Activated T-cell treated with anti-CD3 and anti-CD28 coated beads for 4 hours (primary cell): Measurements from ENCODE around the gene CADPS.

ENCODE experiments used
- DNase-seq: peaks from one replicate; pipeline ENCODE4 v3.0.0-alpha.2; 2020

CADPS gene

DNA sequence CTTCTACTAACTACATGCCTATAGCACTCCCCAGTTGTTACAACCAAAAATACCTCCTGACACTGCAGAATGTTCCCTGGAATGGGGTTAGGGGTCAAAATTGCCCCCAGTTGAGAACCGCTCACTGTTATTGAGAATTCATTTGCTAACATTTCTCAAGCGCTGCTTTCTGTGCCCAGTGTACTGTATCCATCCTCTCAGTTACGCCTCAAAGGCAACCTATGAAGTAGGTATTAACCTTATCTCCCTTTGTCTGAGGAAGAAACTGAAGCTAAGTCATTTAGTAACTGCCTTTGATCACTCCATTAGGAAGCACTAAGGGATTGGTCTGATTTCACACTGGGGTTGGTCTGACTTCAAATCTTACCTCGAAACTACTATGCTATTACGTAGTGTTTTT, 70.1 kb downstream of the CADPS start:
- DNase-seq: no peak

DNA sequence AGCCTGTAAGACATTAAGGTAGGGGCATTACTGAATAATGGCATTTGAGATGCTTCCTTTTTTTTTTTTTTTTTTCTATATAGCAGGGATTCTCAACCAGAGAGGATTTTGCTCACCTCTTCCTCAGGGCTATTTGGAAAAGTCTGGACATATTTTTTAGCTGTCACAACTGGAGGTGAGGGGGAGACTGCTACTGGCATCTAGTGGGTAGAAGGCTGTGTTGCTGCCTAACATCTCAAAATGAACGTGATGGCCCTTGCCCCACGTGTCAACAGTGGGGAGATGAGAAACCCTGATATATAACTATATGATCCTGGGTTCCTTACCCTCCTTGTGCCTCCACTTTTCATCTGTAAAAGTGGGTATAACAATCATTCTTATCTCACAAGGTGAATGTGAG, 71.9 kb downstream of the CADPS start:
- DNase-seq: no peak

DNA sequence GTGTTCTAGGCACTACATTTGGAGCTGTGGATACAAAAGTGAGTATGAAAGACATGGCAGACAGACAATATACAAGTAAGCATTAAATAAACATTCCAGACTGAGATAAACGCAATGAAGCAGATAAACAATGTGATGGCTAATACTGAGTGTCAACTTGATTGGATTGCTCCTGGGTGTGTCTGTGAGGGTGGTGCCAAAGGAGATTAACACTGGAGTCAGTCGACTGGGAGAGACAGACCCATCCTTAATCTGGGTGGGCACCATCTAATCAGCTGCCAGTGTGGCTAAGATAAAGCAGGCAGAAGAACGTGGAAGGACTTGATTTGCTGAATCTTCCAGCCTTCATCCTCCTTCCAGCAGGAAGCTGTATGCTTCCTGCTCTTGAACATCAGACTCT, 77.2 kb downstream of the CADPS start:
- no peak for DNase-seq

DNA sequence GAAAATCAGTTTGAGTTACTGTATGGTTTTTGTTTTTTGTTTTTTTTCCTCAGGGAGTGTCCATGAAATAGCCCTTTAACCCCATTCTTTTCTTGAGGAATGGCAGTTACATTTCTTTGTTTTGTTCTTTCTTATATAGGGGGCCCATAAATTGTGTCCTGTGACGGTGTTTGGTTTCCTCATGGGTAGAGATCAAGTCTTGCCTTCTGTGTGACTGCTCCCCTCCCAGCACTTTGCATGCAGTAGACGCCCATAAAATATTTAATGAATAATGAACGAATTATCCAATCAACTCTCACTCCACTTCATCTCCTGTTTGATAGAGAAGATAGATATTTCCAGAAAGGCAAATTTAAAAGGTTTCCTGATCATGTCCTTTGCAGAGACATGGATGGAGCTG, 78.1 kb downstream of the CADPS start:
- DNase-seq: no peak

DNA sequence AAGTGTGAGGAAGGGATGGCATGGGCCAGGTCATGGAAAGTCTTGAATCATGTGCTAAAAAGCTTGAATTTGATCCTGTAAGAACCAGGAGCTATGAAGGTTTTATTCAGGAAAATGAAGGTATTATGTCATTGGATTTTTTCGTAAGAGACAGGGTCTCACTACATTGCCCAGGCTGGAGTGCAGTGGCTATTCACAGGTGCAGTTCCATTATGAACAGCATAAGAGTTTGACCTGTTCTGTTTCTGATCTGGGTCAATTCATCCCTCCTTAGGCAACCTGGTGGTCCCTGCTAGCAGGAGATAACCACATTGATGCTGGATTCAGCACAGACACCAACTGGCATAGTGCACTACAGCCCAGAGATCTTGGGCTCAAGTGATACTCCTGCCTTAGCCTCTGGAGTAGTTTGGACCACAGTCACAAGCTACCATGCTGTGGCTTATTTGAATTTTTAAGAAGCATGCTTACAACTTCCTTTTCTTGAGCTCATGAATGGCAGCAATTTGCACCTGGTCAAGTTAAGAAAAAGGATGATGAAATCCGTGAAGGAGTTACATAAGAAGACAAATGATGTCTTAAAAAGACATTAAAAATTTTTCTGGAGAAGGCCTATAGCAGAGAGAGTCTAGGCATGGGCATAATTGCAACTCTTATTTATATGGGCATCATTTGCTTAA, 79.1 kb downstream of the CADPS start:
- no peak for DNase-seq

DNA sequence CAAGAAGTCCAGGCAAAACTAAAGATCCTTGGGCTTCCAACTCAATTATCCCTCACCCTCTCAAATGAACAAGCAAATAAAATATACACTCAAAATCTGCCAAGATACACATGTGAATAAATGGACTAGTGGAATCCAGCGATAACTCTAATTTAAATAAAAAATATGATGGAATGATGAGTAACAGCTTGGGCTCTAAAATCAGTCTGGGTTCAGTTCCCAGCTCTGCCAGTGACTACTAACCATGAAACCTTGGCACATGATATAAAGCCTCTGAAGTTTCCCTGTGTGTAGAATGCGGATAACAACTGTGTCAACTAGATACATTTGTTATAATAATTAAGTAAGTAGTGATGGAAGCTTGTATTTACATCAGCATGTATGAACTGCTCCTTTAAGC, 81.3 kb downstream of the CADPS start:
- DNase-seq: no peak

DNA sequence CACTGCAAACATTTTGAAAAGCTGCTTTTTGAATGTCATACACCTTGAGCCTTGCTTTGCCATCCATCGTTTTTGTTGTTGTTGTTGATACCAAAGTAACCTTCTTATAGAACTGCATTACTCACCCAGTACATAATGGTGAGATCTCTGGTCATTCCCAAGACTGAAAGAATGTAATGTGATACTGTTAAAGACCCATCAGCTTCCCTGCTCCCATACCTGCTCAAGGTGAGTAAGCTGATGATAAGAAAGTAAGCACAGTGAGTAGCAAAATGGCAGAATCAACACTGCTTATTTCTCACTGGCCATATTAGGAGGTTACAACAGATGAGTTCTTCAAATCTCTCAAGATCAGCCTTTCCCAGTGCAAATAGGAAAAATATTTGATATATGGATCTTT, 89.8 kb downstream of the CADPS start:
- DNase-seq: no peak

DNA sequence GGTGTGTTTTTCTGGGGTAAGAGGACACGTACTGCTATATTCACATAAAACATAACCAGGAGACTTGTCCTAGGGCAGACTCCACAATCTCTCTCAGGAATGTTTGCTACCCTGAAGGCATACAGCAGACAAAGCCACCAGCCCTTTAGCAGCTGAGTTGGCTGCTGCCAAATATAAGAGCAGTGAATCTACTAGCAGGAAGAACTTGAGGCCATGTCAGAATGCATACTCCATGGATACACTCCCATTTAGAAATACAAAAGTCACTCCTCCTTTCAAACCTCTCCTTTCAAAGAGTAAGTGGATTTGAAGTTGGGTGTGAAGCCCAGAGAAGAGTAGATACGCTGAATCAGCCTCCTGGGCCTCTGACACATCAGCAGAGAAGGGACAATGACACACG, 94.1 kb downstream of the CADPS start:
- no peak for DNase-seq

DNA sequence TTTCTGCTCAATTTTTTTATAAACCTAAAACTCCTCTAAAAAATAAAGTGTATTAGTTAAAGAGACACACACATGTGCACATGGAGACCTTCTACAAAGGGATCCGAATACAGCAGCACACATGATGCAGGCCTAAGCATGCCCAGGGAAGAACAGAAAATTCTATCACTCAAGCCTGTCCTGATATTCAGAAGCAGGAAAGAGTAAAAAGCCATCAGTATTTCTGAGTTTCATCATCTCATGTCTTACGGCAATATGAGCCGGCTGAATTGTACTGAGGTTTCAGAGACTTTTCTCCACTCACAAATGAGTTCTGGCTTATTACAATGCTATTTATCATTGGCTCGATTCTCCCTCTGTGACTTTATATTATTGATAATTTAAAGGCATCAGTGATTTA, 97.5 kb downstream of the CADPS start:
- DNase-seq: no peak

DNA sequence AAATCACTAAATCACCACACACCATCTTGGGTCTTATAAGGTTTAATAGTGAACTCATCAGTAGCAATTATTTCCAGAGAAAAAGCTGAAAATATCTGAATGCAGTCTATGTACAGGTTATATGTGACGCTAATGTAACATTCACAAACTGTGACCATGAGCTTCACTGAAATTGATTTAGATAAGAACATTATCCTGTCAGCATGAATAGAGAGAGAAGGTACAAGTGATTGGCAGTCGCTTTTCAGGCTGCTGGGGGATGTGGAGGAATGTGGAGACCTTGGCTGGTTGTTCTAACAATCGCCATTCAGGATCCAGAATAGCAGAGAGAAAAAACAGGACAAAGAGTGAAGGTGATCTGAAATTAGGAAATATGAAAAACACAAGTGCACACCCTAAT, 98.1 kb downstream of the CADPS start:
- DNase-seq: no peak

DNA sequence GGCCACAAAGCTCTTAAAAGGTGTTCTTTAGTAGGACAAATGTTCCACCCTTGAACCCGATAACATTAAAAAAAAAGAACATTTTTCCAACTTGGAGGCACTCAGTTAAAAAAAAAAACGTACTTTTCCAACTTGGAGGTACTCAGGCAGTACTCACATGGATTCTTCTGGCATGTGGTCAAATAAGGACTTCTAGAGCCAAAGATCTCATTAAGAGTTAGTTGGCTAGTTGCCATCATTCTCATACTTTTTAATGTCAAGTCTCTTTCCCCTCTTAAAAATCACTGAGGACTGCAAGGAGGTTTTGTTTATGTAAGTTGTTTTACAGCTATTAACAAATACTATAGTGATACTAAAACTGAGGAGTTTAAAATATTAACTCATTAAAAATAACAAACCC, 101.0 kb downstream of the CADPS start:
- no peak for DNase-seq

DNA sequence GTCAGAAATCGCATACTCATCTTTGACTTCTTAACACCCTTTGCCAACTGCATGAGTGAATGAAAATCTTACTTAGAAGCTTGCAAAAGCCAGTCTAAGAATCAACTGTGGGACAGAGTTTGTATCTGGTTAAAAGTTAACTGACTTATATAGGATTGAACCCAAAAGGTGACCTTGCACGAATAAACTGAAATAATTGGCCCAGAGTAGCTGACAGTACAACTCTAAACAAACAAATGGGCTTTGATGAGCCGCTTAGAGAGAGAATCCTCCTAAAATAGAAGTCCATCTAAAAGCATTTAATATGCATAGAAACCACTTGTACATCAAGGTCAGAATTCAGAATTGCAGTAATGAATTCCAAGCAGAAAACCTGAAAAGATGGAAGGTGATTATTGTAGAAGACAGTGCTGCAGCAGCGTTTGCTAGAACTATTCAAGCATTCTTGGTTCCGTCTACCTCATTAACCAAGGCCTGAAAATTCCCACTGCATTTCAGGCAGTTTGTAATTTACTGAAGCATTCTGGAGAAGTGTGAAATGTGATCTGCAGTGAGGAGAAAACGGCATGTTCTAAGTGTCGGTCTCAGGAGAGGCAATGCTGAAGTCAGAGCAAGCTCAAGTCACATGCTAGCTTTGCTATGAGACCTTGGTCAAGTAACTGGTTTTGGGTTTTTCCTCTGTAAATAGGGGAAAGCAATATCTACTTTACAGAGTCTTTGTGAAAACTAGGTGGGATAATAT, 103.7 kb downstream of the CADPS start:
- no peak for DNase-seq

DNA sequence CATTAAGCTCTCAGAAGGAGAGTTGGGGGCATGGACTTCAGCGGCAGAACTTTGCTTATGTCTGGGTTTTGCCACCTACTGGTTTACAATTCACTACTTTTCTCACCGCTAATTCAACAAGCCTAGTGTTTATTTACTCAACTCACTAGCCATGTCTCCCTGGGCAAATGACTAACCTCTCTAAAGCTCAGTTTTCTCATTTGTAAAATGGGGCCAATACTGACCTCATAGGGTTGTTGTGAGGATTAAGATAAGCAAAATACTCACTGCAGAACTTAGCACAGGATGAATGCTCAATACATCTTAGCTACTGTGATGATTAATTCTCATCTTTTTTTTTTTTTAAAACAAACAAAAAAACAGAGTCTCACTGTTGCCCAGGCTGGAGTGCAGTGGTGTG, 106.3 kb downstream of the CADPS start:
- no peak for DNase-seq

DNA sequence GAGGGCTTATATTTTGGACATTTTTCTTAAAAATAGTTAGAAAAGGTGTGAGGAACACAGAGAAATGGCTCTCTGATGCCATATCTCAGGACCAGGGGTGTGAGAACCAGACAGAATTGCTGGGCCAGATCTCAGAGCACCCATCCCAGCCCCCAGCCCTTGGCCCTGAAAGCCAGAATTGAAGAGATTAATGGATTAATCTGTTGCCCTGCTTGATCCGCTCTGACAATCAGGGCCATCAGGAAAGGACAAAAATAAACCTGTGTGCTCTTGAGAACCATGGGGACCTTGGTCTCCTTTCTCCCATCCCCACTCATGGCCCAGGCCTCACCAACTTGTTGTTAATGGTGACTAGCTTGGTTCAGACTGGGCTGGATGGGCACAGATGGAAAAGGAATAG, 113.5 kb downstream of the CADPS start:
- no peak for DNase-seq

DNA sequence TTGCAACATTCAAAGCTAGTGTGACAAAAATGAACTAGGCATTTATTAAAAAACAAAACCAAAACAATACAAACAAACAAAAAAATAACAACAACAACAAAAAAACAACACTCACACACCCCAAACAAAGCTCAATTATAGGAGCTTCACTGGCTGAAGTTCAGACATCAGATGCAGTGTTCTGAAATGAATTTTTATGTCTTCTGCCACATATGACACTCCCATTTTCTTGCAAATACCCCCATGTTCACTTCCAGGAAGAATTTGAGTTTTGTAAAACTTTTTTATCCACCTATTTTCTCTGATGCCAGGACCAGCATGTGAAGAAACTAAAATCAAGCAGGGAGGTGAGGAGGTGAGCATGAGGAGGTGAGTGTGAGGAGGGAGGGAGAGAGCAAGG, 113.9 kb downstream of the CADPS start:
- DNase-seq: no peak

DNA sequence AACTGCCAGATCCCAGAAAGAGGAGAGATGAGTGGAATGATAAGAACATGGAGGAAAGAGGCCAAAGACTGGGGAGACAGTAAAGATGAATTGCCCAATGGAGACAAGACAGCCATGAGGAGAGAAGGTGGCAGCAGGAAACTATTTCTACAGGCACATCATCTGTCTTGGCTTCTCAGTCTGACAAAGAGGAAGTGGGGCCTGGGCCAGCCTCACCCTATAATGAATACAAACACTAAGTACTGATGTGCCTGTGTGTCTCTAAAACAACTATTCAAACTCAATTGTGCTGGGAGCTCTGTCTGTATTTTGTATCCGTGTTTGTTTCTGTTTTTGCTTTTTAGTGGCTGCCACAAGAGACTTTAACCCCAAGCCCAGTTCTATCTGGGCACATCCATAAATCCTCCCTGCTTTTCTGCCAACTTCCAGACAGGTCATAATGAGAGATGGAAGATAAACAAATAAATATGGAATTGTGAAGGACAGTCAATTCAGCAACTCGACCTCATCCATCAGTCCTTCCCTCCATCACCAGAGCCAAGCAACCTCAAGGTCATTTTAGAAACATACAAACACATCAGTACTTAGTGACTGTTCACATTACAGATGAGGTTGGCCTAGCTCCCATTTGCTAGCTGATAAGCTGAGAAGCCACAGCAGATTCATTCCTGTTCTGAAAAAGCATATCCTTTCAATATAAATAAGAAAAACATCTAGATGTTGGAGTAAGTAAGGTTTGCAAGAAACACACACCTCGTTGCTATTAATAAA, 116.7 kb downstream of the CADPS start:
- DNase-seq: no peak

DNA sequence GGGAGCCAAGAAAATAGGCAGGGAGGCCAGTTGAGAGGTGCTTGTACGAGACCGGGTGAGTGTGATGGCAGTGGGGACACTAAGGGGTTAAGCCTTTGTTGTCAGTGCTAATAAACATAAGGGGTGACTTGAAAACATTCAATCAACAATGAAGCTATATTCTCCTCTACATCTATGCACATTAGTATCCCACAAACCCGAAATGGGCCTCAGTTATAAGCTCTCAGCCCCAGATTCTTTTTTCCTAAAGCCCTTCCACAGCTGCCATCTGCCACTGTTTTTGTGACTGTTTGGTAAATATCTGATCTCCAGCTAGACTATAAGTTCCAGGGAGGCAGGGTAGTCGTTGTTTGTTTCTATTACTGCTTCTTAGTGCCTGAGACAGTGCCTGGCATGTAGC, 118.2 kb downstream of the CADPS start:
- DNase-seq: no peak

DNA sequence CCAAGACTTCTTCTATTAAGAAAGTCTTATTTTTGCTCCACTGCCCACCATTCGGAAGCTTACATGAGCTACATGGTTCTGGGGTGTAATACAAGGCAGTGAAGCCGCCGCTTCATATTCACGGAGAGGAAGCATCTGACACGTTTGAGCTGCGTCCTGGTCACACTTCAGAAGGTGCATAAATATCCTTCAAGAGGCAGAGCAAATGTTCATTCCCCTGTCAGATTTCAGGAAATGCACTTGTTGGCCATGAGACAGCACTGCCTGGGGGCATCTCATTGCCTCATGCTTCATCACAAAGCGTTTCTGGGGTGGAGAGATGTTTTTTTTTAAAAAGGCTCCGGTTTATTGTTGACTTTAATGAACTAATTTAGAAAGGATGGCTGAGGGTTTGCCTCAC, 119.9 kb downstream of the CADPS start:
- DNase-seq: no peak

DNA sequence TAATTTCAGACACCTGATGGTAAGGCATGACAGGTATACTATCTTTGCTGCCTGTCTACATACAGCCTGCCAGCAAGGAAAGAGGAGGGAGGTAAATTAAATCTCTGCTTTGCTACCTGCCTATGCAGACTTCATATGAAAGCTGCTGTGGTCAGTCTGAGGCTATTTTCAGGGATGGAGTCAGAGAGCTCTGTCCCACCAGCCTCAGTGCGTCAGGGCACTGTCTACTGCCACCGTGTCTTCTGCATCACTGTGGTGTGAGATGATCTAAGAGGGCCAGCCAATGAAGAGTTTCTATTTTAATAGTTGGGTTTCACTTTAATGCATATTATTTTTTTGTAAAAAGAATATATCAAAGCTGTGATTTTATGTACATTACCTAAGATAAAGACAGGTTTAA, 125.6 kb downstream of the CADPS start:
- no peak for DNase-seq

DNA sequence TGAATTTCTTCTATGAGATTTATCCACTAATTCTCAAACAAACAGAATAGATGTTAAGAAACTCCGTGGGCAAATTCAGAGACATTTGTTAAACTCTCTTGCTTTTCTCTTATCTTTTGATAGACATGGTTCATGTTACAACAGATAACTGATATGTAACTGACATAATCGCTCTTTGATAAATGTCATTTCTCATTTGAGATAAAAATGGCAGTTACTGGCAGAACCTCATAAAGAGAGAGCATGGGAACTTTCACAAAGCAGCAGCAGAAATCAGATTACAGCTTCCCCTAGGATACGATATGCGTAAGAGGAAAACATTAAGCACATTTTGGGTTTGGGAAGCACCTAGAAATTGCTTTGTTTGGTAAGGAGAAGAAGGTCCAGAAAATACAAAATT, 126.1 kb downstream of the CADPS start:
- DNase-seq: no peak

DNA sequence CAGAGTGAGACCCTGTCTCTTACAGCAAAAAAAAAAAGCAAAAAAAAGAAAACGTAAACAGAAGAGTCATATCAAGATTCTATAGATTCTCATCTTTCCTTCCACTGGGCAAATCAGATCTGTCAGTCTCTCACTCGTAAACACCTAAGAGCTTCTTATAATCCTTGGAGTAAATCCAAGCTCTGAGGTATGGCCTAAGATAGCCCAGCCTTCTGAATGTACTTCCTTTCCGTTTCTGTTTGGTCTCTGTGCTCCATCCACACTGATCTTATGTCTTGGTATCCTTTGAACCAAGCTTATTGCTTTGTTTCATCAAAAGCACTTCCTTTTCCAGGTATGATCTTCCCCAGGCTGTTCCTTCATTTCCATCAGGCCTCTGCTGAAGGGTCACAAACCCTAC, 137.8 kb downstream of the CADPS start:
- DNase-seq: no peak

DNA sequence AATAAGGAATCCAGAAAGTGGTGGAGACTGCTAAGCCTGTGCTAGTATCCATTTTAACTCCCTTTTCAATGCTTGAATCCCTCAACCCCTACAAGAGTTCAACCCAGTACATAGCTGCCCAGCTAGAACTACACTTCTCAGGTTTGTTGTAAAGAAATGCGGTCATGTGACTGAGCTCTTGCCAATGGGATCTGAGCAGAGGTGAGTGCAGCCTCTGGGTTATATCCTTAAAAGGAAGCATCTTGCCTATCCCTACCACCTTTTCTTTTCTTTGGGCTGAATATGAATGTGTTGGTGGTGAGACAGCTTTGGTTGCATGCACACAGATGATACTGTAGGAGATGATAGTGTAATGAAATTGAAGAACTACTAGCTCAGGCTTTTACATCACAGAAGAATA, 139.7 kb downstream of the CADPS start:
- no peak for DNase-seq

DNA sequence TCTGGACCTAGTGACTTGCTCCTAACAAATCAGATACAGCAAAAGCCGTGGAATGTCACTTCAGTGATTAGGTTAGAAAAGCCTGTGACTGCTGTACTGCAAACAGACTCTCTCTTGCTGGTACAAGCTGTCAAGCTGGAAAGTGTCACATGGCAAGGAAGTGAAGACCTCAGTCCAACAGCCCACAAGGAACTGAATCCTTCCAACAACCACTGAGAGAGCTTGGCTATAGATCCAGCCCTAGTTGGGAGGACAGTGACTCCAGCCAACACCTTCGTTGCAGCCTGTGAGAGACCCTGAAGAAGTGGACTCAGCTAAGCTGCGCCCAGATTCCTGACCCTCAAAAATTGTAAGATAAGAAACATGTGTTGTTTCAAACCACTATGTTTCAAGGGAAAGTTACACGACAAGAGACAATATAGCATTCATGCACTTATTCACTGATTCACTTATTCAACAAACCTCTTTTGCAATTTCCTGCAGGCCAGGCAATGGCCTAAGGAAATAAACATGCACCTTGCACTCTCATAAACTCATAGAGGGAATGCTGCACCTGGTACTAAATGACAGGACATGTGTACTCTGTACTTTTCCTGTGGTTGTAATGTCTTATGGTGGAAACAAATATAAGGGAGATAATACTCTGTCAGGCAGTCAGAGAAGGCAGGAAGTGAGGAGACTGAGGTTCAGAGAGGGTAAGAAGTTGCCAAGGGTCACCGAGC, 142.9 kb downstream of the CADPS start:
- no peak for DNase-seq

DNA sequence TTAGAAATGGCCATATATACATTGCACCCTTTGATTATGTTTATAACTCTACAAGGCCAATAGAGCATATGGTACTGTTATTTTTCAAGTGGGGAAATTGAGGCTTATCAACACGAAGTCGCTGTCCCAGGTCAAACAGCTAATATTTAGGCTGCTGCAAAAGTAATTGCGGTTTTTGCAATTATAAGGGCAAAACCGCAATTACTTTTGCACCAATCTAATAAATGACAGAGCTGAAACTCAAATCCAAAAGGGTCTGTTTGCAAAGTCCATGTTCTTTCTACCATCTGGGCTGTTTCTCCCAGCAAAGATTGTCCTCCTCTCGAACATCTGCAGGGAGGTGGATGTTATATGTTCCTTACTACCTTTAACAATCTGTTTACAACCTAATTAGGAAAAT, 147.2 kb downstream of the CADPS start:
- DNase-seq: no peak
